ENCODE data around the gene TMEM151B. TPM values are rescaled to one million over a fixed set of nuclear protein-coding genes. Genes with fewer than 3 reads are reported as not detected.
A peak's percentile ranks its signal among the peaks of the same experiment; 100 is the strongest.

The TMEM151B gene
- total and polyA plus RNA-seq, 2 donors (not counting 1 experiment from before 2014, with no cell fraction given) = 0.01 to 0.10 TPM

GRCh38 chr6:44263354-44264100 is 6.7 kb upstream of the TMEM151B start:
- TF ChIP-seq, protein P1, sequence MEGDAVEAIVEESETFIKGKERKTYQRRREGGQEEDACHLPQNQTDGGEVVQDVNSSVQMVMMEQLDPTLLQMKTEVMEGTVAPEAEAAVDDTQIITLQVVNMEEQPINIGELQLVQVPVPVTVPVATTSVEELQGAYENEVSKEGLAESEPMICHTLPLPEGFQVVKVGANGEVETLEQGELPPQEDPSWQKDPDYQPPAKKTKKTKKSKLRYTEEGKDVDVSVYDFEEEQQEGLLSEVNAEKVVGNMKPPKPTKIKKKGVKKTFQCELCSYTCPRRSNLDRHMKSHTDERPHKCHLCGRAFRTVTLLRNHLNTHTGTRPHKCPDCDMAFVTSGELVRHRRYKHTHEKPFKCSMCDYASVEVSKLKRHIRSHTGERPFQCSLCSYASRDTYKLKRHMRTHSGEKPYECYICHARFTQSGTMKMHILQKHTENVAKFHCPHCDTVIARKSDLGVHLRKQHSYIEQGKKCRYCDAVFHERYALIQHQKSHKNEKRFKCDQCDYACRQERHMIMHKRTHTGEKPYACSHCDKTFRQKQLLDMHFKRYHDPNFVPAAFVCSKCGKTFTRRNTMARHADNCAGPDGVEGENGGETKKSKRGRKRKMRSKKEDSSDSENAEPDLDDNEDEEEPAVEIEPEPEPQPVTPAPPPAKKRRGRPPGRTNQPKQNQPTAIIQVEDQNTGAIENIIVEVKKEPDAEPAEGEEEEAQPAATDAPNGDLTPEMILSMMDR (IDR thresholded peaks at IDR 0.05) = no peak
- TF ChIP-seq EZH2 (IDR thresholded peaks at IDR 0.05; ENCODE audit: borderline replicate concordance, insufficient read depth, low read depth, low read length, poor library complexity, severe bottlenecking) = no peak
- H3K9me3 Mint-ChIP-seq (ENCODE audit: insufficient read depth) = no peaks in the 10 kb centered on the region
- Histone ChIP-seq H3K79me2 (ENCODE audit: control insufficient read depth, insufficient read depth, low read length) (peaks cover 53% of the 10 kb centered on the region), H3K9me3 (ENCODE audit: control extremely low read depth in 1 of 3, control insufficient read depth in 2 of 3, insufficient read depth in 1 of 3, low read length in 2 of 3) (no peaks in the 10 kb centered on the region), H3K27me3 (replicated peaks in 1 of 4; ENCODE audit: control extremely low read depth in 1 of 4, control insufficient read depth in 3 of 4, insufficient read depth in 4 of 4, low read length in 3 of 4) (peaks cover 0 to under 1% (median 0%) of the 10 kb centered on the region in 4 experiments), H3K4me2 (replicated peaks; ENCODE audit: low read depth, low read length, poor library complexity, severe bottlenecking) (peak overlapping the region; percentile 95), H3K27ac (ENCODE audit: low read length in 2 of 2) (peak overlapping the region; percentile 96 to 98), H4K20me1 (ENCODE audit: control insufficient read depth, insufficient read depth, low read length, poor library complexity, severe bottlenecking) (peaks cover 27% of the 10 kb centered on the region), H3K4me3 (ENCODE audit: control extremely low read depth in 1 of 5, extremely low read depth in 1 of 5, insufficient read depth in 1 of 5, low read depth in 2 of 5, low read length in 4 of 5) (peak overlapping the region; percentile 94 to 99 (median 98)), H2AFZ (ENCODE audit: insufficient read depth, low read depth, low read length, poor library complexity, severe bottlenecking) (no peak overlapping the region), H3K36me3 (replicated peaks in 1 of 2; ENCODE audit: control extremely low read depth in 1 of 2, control insufficient read depth in 1 of 2, extremely low read depth in 1 of 2, insufficient read depth in 2 of 2, low read length in 1 of 2) (peaks cover 4 to 45% of the 10 kb centered on the region in 2 experiments), H3K9ac (ENCODE audit: low read length) (peak overlapping the region; percentile 93), H3K4me1 (ENCODE audit: control insufficient read depth in 2 of 2, insufficient read depth in 2 of 2, low read length in 2 of 2) (peaks cover 57 to 72% of the 10 kb centered on the region in 2 donors)
- intact Hi-C loops (cut with micrococcal nuclease) = loop anchor here (1.0 to 5.0 kb wide), 3 partner anchors 17 to 1091 kb away; partner anchors contain the start of genes MRPL14, SRF and TMEM63B
- DNase-seq (peak; percentile 88), ATAC-seq (ENCODE audit: low read depth) (peak; percentile 6)
- 3% methylated on average over 6 of the region's 9 CpGs for WGBS (ENCODE audit: insufficient coverage)
- CTCF ChIA-PET = interaction anchor here (0.9 to 2.8 kb wide), 13 partner anchors 8 to 112 kb away, joined by 3 to 20 read pairs (median 7); partner anchors contain the start of genes HSP90AB1 and SLC29A1
- no peaks in the 10 kb centered on the region for H3K27me3 Mint-ChIP-seq
- peak overlapping the region; percentile 100 for H3K27ac Mint-ChIP-seq
- H3K4me1 Mint-ChIP-seq = peaks cover 74% of the 10 kb centered on the region
- POLR2A ChIA-PET = interaction anchor here (0.9 to 7.9 kb wide), 6 partner anchors 9 to 87 kb away, joined by 3 to 105 read pairs (median 8); partner anchors contain the start of gene HSP90AB1
- peak overlapping the region; percentile 100 for H3K4me3 Mint-ChIP-seq
